ENCODE results near the gene NUFIP2.
A peak's percentile ranks its signal among the peaks of the same experiment; 100 is the strongest.
"Not testable (repeated sequence)": the region's sequence is repeated elsewhere in the genome, so short reads cannot be mapped to it uniquely, and the experiment has no call there.

Gene NUFIP2

DNA sequence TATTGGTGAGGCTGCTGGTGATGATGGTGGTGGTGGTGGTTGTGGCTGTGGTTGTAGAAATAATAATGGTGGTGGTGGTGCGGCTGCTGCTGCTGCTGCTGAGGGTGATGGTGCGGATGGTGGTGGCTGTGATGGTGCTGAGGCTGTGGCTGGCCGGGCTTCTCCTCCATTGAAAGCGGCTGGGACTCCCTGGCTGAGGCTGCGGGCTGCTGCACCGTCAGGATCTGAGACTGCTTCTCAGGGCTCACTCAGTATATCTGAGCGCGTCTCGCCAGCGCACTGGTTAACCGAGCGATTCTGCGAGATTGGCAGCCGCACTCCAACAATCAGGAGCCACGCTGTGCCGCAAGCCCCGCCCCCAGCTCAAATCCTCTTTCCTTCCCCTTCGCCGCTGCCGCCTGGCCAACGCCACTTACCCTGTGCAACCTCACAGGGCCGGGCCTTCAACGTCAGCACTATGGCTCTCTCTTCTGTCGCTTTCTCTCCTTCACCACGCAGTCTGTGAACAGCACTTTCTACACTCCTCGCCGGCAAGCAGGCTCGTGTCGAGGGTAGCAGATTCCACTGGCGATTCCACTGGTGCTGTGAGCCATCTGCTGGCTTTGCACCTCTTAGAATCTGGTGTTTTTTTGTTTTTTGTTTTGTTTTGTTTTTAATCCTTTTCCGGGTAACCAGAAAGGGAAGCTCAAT is at the start of gene NUFIP2:
Gene NUFIP2 (minus strand): TSS at position 259 of the 690 bp plus-strand sequence. CDS start 89 bp downstream, at position 170.
- Histone ChIP-seq H3K9me3 (ENCODE audit: control insufficient read depth in 1 of 2, low read length in 2 of 2) (no peaks in the 10 kb centered on the region), H3K36me3 (ENCODE audit: control insufficient read depth in 1 of 2, insufficient read depth in 2 of 2, low read length in 2 of 2) (no peaks in the 10 kb centered on the region), H3K9ac (ENCODE audit: low read depth in 1 of 2, low read length in 2 of 2) (peak within 1 kb of the TSS; percentile 99 to 100), H3K4me1 (ENCODE audit: control insufficient read depth in 1 of 2, insufficient read depth in 2 of 2, low read length in 2 of 2) (peaks cover 27 to 29% of the 10 kb centered on the region in 2 donors), H3K27ac (ENCODE audit: low read depth, low read length) (peak within 1 kb of the TSS; percentile 98), H3K27me3 (ENCODE audit: control insufficient read depth in 1 of 2, insufficient read depth in 2 of 2, low read length in 2 of 2) (no peaks in the 10 kb centered on the region), H3K4me3 (ENCODE audit: low read depth in 1 of 2, low read length in 2 of 2) (peak within 1 kb of the TSS; percentile 99 to 100)

- peaks cover 6 to 12% of the 10 kb centered on the region in 2 donors for H3K27me3 ChIP-seq (ENCODE audit: control insufficient read depth in 1 of 2, insufficient read depth in 2 of 2, low read length in 2 of 2)
- no peak overlapping the region for H3K9ac ChIP-seq (ENCODE audit: low read depth in 1 of 2, low read length in 2 of 2)
- H3K9me3 ChIP-seq (ENCODE audit: control insufficient read depth in 1 of 2, low read length in 2 of 2) = no peaks in the 10 kb centered on the region
- H3K36me3 ChIP-seq (ENCODE audit: control insufficient read depth in 1 of 2, insufficient read depth in 2 of 2, low read length in 2 of 2) = no peaks in the 10 kb centered on the region
- no peaks in the 10 kb centered on the region for H3K4me1 ChIP-seq (ENCODE audit: control insufficient read depth in 1 of 2, insufficient read depth in 2 of 2, low read length in 2 of 2)
- H3K4me3 ChIP-seq (ENCODE audit: low read depth in 1 of 2, low read length in 2 of 2) = no peak overlapping the region
- H3K27ac ChIP-seq (ENCODE audit: low read depth, low read length) = no peak overlapping the region
Observed at GRCh38 chr17:29342158-29342765, 48.3 kb upstream of the NUFIP2 start.

- no peaks in the 10 kb centered on the region for H3K36me3 ChIP-seq (ENCODE audit: control insufficient read depth in 1 of 2, insufficient read depth in 2 of 2, low read length in 2 of 2)
- peaks cover 6 to 12% of the 10 kb centered on the region in 2 donors for H3K27me3 ChIP-seq (ENCODE audit: control insufficient read depth in 1 of 2, insufficient read depth in 2 of 2, low read length in 2 of 2)
- H3K4me1 ChIP-seq (ENCODE audit: control insufficient read depth in 1 of 2, insufficient read depth in 2 of 2, low read length in 2 of 2) = no peaks in the 10 kb centered on the region
- H3K27ac ChIP-seq (ENCODE audit: low read depth, low read length) = no peak overlapping the region
- no peak overlapping the region for H3K4me3 ChIP-seq (ENCODE audit: low read depth in 1 of 2, low read length in 2 of 2)
- no peak overlapping the region for H3K9ac ChIP-seq (ENCODE audit: low read depth in 1 of 2, low read length in 2 of 2)
- no peaks in the 10 kb centered on the region for H3K9me3 ChIP-seq (ENCODE audit: control insufficient read depth in 1 of 2, low read length in 2 of 2)
Observed at GRCh38 chr17:29341726-29342125, 47.8 kb upstream of the NUFIP2 start.

GRCh38 chr17:29339016-29339415 is 45.1 kb upstream of the NUFIP2 start:
- H3K27me3 ChIP-seq (ENCODE audit: control insufficient read depth in 1 of 2, insufficient read depth in 2 of 2, low read length in 2 of 2); H3K9me3 ChIP-seq (ENCODE audit: control insufficient read depth in 1 of 2, low read length in 2 of 2); H3K4me3 ChIP-seq (ENCODE audit: low read depth in 1 of 2, low read length in 2 of 2); H3K4me1 ChIP-seq (ENCODE audit: control insufficient read depth in 1 of 2, insufficient read depth in 2 of 2, low read length in 2 of 2); H3K36me3 ChIP-seq (ENCODE audit: control insufficient read depth in 1 of 2, insufficient read depth in 2 of 2, low read length in 2 of 2); H3K9ac ChIP-seq (ENCODE audit: low read depth in 1 of 2, low read length in 2 of 2); H3K27ac ChIP-seq (ENCODE audit: low read depth, low read length): not testable (repeated sequence)

DNA sequence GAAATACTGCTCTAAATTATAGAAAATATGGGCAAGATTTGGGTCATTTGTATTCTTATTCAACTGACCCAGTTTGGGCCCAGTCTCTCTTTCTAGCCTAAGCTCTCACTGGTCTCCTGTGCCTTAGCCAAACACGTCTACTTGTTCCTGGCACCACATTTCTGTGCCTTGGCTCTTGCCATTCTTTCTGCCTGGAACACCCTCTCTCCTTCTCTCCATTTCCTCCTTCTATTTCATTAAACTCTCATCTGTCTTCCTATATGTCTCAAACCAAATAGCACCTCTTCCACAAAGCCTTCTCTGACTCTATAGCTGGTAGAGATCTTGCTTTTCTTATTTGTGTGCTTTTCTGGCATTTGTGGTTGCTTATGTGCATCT is 37.7 kb upstream of the NUFIP2 start:
- no peak overlapping the region for H3K9ac ChIP-seq (ENCODE audit: low read depth in 1 of 2, low read length in 2 of 2)
- H3K4me1 ChIP-seq (ENCODE audit: control insufficient read depth in 1 of 2, insufficient read depth in 2 of 2, low read length in 2 of 2) = peaks cover 0 to 12% of the 10 kb centered on the region in 2 donors
- no peaks in the 10 kb centered on the region for H3K27me3 ChIP-seq (ENCODE audit: control insufficient read depth in 1 of 2, insufficient read depth in 2 of 2, low read length in 2 of 2)
- H3K36me3 ChIP-seq (ENCODE audit: control insufficient read depth in 1 of 2, insufficient read depth in 2 of 2, low read length in 2 of 2) = no peaks in the 10 kb centered on the region
- H3K27ac ChIP-seq (ENCODE audit: low read depth, low read length) = no peak overlapping the region
- no peaks in the 10 kb centered on the region for H3K9me3 ChIP-seq (ENCODE audit: control insufficient read depth in 1 of 2, low read length in 2 of 2)
- no peak overlapping the region for H3K4me3 ChIP-seq (ENCODE audit: low read depth in 1 of 2, low read length in 2 of 2)

DNA sequence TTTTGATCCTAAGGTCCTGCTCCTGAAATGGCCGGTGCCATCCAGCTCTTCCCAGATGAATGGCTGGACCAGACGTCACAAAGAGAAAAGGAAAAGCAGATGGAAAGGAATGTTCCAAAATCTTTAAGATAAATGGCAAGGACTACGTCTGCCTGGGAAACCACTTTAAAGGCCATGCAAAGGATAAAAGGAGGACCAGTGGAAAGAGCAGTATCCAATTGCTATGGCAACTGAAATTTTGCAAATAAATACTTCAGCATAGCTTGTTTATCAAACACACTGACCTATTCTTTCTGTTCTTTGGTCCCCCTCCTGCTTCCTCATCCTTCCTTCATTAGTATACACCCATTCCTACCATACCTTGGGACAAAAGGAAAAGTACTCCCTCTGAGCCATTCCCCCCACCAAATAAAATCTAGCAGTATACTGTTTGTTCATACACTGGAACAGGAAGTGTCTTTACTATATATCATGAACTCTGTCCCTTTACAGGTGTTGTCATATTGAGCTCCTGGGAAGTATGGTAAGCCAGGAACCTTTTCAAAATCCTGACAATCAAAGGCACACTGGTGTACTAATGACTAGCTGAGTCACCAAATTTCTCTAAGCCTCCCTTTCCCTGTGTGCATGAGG is 37.2 kb upstream of the NUFIP2 start:
- Histone ChIP-seq H3K4me1 (ENCODE audit: control insufficient read depth in 1 of 2, insufficient read depth in 2 of 2, low read length in 2 of 2) (peaks cover 0 to 12% of the 10 kb centered on the region in 2 donors), H3K9ac (ENCODE audit: low read depth in 1 of 2, low read length in 2 of 2) (no peak overlapping the region), H3K9me3 (ENCODE audit: control insufficient read depth in 1 of 2, low read length in 2 of 2) (no peaks in the 10 kb centered on the region), H3K36me3 (ENCODE audit: control insufficient read depth in 1 of 2, insufficient read depth in 2 of 2, low read length in 2 of 2) (no peaks in the 10 kb centered on the region), H3K27me3 (ENCODE audit: control insufficient read depth in 1 of 2, insufficient read depth in 2 of 2, low read length in 2 of 2) (no peaks in the 10 kb centered on the region), H3K27ac (ENCODE audit: low read depth, low read length) (no peak overlapping the region), H3K4me3 (ENCODE audit: low read depth in 1 of 2, low read length in 2 of 2) (no peak overlapping the region)

GRCh38 chr17:29327412-29327811 is 33.5 kb upstream of the NUFIP2 start:
- H3K9me3 ChIP-seq (ENCODE audit: control insufficient read depth in 1 of 2, low read length in 2 of 2) = no peaks in the 10 kb centered on the region
- peaks cover 0 to 12% of the 10 kb centered on the region in 2 donors for H3K4me1 ChIP-seq (ENCODE audit: control insufficient read depth in 1 of 2, insufficient read depth in 2 of 2, low read length in 2 of 2)
- H3K9ac ChIP-seq (ENCODE audit: low read depth in 1 of 2, low read length in 2 of 2) = no peak overlapping the region
- H3K36me3 ChIP-seq (ENCODE audit: control insufficient read depth in 1 of 2, insufficient read depth in 2 of 2, low read length in 2 of 2) = no peaks in the 10 kb centered on the region
- no peak overlapping the region for H3K27ac ChIP-seq (ENCODE audit: low read depth, low read length)
- H3K27me3 ChIP-seq (ENCODE audit: control insufficient read depth in 1 of 2, insufficient read depth in 2 of 2, low read length in 2 of 2) = no peaks in the 10 kb centered on the region
- no peak overlapping the region for H3K4me3 ChIP-seq (ENCODE audit: low read depth in 1 of 2, low read length in 2 of 2)

GRCh38 chr17:29326023-29326813 is 32.3 kb upstream of the NUFIP2 start:
- H3K36me3 ChIP-seq (ENCODE audit: control insufficient read depth in 1 of 2, insufficient read depth in 2 of 2, low read length in 2 of 2) = no peaks in the 10 kb centered on the region
- no peak overlapping the region for H3K4me3 ChIP-seq (ENCODE audit: low read depth in 1 of 2, low read length in 2 of 2)
- no peak overlapping the region for H3K27ac ChIP-seq (ENCODE audit: low read depth, low read length)
- no peaks in the 10 kb centered on the region for H3K9me3 ChIP-seq (ENCODE audit: control insufficient read depth in 1 of 2, low read length in 2 of 2)
- no peaks in the 10 kb centered on the region for H3K27me3 ChIP-seq (ENCODE audit: control insufficient read depth in 1 of 2, insufficient read depth in 2 of 2, low read length in 2 of 2)
- no peak overlapping the region for H3K9ac ChIP-seq (ENCODE audit: low read depth in 1 of 2, low read length in 2 of 2)
- H3K4me1 ChIP-seq (ENCODE audit: control insufficient read depth in 1 of 2, insufficient read depth in 2 of 2, low read length in 2 of 2) = peaks cover 0 to 3% of the 10 kb centered on the region in 2 donors

GRCh38 chr17:29322363-29322762 is 28.4 kb upstream of the NUFIP2 start:
- Histone ChIP-seq H3K27me3 (ENCODE audit: control insufficient read depth in 1 of 2, insufficient read depth in 2 of 2, low read length in 2 of 2) (no peaks in the 10 kb centered on the region), H3K9me3 (ENCODE audit: control insufficient read depth in 1 of 2, low read length in 2 of 2) (no peaks in the 10 kb centered on the region)

GRCh38 chr17:29303386-29303785 is 9.4 kb upstream of the NUFIP2 start:
- Histone ChIP-seq H3K27me3 (ENCODE audit: control insufficient read depth in 1 of 2, insufficient read depth in 2 of 2, low read length in 2 of 2) (no peaks in the 10 kb centered on the region), H3K9me3 (ENCODE audit: control insufficient read depth in 1 of 2, low read length in 2 of 2) (no peaks in the 10 kb centered on the region), H3K36me3 (ENCODE audit: control insufficient read depth in 1 of 2, insufficient read depth in 2 of 2, low read length in 2 of 2) (no peaks in the 10 kb centered on the region), H3K9ac (ENCODE audit: low read depth in 1 of 2, low read length in 2 of 2) (no peak overlapping the region), H3K4me1 (ENCODE audit: control insufficient read depth in 1 of 2, insufficient read depth in 2 of 2, low read length in 2 of 2) (no peaks in the 10 kb centered on the region), H3K4me3 (ENCODE audit: low read depth in 1 of 2, low read length in 2 of 2) (no peak overlapping the region), H3K27ac (ENCODE audit: low read depth, low read length) (no peak overlapping the region)

More at GRCh38 chr17:29322363-29322762, 28.4 kb upstream of the NUFIP2 start:
- Histone ChIP-seq H3K27ac (ENCODE audit: low read depth, low read length) (no peak overlapping the region), H3K9ac (ENCODE audit: low read depth in 1 of 2, low read length in 2 of 2) (no peak overlapping the region), H3K4me1 (ENCODE audit: control insufficient read depth in 1 of 2, insufficient read depth in 2 of 2, low read length in 2 of 2) (no peaks in the 10 kb centered on the region), H3K4me3 (ENCODE audit: low read depth in 1 of 2, low read length in 2 of 2) (no peak overlapping the region), H3K36me3 (ENCODE audit: control insufficient read depth in 1 of 2, insufficient read depth in 2 of 2, low read length in 2 of 2) (no peaks in the 10 kb centered on the region)

Data from duodenal mucosa (tissue), 2 donors.